Measurements from ENCODE around the gene APBA3.

APBA3 gene, protein sequence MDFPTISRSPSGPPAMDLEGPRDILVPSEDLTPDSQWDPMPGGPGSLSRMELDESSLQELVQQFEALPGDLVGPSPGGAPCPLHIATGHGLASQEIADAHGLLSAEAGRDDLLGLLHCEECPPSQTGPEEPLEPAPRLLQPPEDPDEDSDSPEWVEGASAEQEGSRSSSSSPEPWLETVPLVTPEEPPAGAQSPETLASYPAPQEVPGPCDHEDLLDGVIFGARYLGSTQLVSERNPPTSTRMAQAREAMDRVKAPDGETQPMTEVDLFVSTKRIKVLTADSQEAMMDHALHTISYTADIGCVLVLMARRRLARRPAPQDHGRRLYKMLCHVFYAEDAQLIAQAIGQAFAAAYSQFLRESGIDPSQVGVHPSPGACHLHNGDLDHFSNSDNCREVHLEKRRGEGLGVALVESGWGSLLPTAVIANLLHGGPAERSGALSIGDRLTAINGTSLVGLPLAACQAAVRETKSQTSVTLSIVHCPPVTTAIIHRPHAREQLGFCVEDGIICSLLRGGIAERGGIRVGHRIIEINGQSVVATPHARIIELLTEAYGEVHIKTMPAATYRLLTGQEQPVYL

DNA sequence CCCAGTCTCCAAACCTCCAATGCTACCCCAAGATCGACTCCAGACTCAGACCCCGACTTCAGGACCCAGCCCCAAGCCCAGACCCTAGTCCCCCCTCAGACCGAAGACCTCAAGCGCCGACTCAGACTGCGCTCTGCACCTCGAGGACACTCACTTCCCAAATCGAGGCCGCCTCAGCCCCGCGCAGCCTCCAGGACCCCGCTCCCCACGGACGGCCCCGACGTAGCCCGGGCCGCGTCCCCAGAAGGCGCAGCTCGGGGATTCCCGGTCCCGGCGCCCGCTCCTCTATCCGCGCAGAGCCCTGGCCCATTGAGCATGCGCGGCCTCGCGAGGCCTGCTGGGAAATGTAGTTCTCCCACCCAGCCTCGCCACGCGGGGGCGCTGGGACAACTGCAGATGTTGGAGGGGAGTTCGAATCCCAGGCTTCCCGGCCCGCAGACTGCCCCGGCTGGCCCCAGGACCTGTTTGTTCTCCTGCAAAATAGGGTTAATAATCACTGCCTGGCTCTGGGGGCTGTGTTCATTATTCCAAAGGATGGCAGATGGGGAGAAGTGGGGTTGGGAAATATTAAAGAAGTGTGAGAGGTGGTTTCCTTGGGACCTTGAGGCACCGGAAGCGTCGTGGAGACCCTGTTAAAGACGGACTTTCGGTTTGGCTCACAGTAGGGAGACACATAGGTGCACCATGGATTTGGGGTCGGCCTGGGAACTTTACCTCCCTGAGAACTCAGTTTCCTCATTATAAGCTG lies at the start of gene APBA3:
APBA3 (minus strand) TSS at position 311 of the 748 bp plus-strand sequence. CDS start 1,428 bp downstream, outside the sequence.
- DNase-seq: peak; percentile 27 to 82

DNA sequence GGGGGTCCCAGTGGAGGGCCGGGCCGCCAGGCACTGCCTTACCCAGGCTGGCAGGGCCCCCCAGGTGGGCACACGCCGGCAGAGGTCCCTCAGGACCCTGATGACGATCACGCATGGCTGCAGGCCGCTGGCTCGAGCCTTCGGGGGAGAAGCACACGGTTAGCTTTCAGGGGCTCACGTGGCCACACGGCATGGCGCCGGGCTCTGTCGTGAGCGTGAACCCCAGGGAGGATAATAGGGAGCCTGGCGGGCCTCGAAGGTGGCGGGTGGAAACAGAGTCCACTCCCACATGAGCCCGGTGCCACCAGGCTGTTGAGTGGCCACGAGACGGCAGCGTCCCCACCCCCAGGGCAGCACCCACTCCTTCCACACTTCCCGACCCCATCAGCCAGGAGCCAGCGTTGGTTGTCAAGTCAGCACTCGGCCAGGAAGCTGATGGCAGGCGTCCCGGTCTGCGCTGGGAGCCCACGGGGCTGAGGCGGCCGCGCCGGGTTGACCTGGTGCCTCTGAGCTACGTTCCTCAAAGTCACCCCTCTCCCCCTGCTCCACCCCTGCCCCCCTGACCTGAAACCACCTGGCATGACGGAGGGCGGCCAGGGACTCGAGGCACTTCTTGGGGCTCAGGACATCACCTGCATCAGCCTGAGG lies 49.3 kb upstream of the APBA3 start:
- DNase-seq: peak in 1 of 2 experiments; percentile 46

DNA sequence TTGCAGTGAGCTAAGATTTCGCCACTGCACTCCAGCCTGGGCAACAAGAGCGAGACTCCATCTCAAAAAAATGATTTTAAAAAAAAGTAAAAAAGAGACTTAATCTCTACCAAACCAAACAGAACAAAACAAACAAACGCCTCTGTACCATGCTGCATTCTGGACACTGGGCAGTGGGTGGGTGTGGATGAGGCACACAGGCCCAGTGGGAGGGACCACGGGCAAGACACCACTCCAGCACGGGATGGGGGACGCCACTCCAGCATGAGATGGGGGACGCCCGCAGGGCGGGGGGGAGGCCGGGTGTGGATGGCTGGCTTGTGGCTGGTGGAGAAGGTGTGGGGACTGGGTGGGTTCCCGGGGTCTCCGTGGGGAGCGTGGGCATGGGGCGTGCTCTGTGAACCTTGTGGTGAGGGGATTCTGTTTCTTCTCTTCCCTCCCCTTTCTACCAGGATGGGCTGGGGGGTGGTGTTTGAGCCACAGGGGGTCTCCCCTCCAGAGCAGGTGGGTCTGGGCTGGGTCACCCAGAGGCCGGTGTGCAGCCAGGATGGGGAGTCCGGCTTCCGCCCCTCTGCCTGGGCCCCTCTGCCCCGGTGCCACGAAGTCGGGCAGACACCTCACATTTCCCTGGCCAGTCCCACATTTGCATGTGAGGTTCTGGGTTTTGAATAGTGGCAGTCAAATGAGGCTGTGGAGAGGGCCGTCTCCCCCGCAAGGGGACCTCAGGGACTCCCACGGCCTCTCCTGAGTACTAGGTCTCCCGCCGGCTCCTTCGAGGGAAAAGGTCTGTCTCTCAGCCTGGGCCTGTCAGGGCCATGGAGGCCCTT lies 48.6 kb upstream of the APBA3 start:
- DNase-seq: peak; percentile 76 to 89

DNA sequence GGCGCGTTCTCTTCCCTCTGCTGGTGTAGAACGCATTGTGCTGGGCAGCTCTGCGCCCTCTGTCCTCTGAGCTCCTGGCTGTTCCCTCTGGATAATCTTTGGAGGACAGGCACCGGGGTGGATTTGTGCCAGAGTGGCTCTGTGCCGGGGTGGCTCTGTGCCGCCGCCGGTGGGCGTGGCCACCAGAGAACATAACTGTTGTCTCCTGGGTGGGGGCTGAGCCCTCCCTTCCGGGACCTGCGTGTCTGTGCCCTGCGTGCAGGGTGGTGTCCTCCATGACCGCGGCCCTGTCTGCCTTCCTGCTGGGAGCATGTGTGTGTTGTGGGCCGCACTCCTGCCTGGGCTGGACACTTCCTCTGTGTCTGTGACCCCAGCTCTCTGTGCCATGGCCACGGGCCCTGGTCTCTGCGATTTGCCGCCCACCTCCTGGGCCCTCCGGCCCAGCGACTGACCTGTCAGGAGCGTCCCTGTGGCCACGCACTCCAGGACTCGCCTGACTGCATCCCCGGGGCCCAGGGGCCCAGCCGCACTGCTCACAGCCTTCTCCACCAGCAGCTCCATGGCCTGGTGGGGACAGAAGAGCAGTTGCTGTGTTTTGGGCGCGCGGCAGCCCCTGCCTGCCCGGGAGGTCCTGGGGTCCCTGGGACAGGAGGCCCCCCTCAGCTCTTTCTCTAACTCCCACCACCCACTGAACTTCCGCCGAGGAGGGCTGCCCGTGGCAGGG lies 47.1 kb upstream of the APBA3 start:
- no peak for DNase-seq

DNA sequence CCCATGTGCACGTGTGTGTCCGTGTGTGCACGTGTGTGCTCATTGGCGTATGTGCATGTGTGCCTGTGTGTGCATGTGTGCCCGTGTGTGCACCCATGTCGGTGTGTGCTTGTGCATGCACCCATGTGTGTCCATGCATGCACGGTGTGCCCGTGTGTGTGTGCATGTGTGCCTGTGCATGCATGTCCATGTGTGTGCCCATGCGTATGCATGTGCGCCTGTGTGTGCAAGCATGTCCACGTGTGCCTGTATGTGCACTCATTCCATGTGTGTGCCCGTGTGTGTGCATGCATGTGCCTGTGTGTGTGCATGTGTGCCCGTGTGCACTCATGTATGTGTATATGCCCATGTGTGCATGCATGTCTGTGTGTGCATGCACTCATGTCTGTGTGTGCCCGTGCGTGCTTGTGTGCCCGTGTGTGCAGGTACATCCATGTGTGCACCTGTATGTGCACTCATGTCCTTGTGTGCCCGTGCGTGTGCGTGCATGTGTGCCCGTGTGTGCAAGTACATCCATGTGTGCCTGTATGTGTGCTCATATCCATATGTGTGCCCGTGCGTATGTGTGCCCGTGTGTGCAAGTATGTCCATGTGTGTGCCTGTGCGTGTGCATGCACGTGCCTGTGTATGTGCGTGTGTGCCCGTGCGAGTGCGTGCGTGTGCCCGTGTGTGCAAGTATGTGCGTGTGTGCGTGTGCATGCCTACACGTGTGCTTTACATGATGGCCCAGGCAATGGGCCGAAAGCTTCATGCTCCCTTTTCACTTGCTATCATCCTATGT lies 46.3 kb upstream of the APBA3 start:
- DNase-seq: no peak

DNA sequence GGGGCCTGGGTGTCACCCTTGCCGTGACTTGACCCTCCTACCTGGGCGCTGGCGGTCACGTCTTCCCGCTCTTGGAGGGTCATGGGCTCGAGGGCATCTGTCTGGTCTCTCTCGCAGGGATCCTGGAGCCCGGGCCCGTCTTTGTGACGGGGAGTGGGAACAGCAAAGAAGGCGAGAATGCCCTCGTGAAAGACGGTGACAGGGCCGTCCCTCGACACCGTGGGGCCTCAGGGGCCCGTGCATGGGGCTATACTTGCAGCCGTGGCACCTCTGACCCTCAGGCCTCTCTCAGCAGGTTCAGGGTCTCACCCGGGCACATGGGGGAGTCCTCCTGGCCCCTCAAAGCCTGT lies 45.6 kb upstream of the APBA3 start:
- no peak for DNase-seq

DNA sequence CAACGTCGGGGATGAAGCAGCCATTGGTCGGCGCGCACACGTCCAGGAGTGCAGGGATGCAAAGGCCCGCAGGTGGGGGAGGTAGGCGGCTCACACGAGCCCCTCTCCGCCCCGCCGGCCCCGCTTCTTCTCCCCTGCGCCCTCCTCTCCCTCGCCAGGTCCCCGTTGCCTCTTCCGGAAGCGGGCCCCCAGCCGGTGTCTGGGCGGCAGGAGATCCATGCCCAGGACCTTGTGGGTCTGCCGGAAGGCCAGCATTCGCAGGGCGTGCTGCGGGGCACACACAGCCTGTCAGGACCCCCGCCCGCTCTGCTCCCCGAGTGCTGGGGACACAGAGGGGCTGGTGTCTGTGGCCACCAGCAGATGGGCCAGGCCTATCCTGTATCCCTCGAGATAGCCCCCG lies 44.4 kb upstream of the APBA3 start:
- no peak for DNase-seq

DNA sequence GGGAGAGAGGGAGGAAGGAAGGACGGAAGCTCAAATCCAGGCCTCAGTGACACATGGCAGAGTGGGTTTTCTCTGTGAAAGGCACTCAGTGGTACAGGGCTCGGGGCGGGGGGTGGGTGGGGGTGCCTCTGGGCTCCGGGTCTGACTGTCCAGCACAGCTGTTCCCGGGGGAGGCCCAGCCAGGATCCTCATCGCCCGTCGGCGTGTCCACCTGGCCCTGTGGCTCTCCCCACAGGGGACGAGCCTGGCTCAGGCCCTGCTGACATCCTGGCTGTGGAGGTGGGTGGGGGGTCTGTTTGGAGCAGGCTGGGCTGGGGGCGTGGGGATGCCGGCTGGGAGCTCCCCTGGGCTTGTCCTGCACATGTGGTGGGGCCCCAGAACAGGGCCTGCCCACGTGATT lies 42.9 kb upstream of the APBA3 start:
- DNase-seq: no peak

DNA sequence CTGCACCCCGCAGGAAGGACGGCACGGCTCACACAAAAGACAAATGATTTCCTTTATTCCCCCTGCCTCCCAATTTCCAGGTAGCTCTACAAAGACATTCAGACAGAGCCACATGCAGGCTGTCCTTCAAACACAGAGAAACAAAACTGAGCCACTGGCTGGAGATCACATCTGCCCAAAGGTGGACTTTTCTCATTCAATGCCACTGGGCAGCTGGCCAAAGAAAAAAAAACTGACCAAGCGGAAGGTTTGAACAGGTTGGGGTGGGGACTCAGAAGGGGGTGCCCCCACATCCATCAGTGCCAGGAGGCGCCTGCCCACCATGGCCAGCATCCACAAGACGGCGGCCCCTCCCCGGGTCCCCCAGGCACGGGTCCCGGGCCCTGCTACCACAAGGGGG lies 42.5 kb upstream of the APBA3 start:
- no peak for DNase-seq

DNA sequence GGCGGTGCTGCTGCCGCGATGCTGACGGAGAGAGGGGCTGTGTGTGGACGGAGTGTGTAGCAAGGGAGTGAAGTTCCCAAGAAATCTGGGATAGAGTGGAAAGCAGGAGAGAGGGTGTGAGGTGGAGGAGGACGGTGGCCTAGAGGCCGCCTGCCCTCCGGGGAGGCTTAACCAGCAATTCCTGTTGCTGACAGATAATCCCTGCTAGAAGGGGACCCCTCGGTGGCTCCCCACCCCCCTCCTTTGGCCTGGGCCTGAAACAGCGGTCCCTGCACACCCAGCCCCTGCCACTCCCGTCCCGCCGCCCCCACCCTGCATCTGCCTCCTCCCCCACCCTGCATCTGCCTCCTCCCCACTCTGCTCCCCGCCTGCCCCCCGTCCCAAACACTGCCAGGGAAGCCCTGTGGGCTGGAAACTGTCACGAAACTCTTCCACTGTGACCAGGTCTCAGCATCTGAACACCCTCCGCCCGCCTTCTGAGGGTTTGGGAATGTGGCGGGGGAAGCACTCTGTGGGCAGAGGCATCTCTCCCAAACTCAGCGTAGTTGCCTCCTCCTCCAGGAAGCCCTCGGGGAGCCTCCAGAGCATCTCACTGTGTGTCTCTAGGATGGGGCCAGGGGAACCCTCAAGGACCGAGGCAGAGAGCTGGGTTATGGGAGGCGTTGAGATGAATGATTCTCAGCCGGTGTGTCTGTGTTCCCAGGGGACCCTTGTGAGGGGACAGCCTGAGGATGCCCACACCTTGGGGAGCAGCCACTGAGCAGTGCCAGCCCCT lies 41.8 kb upstream of the APBA3 start:
- no peak for DNase-seq

DNA sequence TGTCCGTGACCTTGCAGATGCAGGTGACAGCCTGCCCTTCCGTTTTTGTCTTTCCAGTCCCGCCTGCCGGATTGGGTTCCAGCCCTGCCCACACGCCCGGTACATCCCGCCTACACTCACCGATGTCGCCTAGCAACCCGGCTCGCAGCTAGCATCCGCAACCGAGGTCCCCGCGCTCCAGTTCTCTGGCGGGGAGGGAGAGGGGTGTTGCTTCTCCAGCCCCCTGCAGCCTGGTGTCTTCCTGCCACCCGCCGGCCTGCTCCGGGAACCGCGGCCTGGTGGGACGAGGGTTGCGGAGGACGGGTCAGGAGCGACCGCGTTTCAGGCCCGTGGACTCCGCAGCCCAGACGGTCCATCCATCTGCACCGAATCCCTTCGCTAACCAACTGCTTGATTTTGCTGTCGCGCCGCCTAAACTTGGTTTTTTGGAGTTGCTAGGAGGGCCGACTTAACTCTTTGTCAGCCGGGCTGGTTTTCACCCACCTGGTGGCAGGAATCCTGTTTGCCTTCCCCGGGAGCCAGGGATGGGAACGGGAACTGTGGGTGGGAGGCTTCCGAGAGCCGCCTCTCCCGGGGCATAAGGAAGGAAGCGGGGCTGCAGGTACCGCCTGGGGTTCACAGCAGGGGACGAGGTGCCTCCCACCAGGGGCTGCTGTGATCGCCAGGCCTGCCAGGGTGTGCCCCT lies 40.1 kb upstream of the APBA3 start:
- DNase-seq: peak in 1 of 2 experiments; percentile 37

DNA sequence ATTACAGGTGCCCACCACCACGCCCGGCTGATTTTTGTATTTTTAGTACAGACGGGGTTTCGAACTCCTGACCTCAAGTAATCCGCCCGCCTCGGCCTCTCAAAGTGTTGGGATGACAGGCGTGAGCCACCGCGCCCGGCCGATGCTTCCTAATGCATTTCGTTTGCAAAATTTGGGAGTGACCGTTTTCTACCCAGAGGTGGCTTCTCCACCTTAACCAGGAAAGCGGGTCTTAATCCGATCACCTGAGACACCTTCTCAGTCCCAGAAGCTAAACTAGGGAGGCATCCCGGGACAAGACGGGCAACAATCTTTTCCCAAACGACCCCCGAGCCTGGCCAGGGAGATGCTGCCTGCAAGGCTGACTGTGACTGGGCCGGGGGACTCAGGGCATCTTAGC lies 39.5 kb upstream of the APBA3 start:
- no peak for DNase-seq

DNA sequence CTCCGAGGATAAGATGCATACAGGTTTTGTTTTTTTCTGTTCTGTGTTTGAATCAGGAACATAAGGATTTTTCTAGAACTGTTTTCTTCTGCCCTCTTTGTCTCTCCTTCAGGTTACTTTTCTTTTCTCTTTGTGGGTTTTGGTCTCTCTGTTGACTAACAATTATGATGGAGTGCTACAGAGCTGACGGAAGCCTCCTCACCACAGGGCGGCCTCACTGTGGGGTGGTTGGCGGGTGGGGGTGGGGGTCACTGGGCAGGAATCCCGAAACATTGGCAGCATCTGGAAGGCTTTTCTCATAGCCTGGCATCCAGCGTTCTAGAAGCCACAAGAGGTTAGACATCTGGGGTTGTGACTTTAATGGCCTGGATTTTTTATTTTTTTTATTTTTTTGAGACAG lies 36.6 kb upstream of the APBA3 start:
- DNase-seq: no peak

DNA sequence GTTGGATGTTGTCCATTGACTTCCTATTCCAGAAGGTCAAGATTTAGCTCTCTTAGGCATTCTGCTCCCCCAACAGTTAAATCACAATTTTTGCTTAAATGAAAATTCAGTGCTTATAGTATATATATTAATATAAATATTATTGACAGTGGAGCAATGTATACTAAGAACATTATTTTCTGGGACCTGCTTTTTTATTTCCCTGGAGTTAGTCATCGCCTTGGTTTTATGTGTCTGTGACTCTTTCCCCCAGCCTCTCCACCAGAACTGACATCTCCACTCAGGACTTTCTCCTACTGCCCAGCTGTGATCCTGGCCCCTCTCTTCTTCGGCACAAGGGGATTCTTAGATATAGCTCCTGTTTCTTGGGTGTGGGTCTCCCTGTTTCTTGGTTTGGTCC lies 34.9 kb upstream of the APBA3 start:
- DNase-seq: no peak

DNA sequence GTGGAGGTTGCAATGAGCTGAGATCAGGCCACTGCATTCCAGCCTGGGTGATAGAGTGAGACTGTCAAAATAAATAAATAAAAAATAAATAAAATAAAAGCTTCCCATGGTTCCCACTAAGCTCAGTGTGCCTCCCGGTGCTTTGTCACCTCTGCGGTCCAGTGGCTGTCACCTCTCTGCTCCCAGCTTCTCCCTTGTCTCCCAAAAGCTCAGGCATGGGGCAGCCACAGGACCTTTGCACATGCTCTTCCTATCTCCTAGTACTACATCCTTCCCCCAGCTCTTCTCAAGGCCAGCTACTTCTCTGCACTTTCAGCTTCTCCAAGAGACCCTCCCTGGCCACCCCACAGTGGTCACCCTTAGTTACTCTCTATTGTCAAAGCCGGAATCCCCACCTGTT lies 32.3 kb upstream of the APBA3 start:
- no peak for DNase-seq

DNA sequence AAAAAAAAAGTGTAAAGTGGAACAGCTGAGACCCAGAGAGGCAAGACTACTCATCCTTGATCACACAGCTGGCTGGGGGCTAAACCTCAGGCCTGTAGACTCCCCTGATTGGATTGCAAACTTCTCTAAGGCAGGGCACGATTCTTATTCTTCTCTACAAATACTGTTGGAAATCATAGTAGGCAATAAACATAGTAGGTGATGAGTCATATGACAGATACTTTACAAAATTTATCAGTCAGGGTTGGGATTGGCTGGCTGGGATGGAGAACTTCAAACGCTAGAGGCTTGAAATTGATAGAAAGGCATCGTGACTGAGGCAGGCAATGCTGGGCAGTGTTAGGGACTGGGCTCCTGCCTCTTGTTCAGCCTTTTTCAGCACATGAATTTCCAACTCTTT lies 30.6 kb upstream of the APBA3 start:
- no peak for DNase-seq

DNA sequence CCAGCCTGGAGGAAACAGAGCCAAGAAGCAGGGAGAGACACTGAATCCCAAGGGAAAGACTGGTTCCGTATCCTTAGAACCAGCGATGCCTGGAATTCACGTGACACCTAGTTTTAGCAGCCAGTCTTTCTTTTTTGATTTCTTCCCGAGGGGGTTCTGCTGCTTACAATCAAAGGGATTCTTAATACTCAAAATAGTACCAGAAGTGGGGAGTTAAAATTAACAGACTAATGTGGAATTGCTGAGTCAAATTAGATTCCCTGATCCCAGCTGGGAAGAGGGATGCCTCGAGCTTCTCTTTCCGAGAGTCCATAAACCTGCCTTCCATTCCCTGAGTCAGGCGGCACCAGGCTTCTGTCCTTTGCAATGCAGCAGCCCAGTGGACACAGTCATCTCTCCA lies 29.4 kb upstream of the APBA3 start:
- no peak for DNase-seq

DNA sequence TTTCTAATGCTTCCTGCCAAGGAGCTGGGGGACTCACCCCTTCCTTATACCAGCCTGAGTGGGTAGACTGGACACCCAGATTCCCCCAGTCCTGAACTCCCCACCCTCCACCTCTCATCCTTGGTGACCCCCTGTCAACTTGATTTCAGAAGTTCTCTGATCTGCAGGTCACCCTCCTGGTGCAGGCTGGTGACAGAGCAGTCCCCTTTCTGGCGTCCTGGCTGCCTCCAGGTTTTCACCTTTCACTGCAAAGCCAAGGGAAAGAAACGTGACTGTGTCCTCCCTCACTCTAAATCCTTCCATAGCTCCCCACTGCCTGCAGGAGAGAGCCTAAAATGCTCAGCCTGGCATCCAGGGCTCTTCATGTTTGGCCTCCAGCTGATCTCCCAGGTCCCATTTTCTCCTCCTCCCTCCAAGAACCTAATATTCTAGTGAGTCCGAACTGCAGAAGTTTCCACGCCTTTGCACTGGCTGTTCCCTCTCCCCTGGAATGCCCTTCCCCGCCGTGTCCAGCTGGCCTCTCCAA lies 28.8 kb upstream of the APBA3 start:
- no peak for DNase-seq

DNA sequence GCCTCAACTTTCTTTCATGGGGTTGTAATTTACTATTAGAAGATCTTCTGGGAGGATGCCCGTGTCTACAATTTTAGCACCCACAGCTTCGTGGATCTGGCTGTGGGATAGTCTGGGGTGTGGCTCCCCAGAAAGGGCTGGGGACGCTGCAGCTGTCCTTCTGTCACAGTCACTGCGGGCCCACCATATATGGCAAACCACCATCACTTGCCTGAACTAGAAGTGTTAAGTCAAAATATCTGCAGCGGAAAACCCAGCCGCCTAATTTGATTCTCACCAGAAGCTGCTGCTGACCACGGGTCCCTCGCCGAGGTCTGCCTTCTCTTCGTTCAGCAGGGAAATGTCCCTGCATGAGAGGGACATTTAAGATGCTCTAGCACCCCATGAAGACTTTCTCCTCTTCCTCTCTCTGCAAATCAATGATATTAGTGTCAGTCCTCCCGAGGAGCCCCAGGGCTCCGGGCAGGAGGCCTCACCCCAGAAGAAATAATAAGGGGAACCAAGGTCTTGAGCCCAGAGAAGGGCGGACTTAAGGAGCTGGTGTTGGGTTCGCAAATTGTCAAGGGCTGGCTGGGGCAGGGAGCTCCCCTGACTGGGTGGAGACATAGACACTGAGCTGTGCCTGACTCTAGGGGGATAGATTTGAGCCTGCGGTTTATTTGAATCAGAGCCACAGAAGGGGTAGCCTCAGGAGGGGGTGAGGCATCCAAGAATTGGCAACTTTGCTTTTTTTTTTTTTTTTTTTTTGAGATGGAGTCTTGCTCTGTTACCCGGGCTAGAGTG lies 27.7 kb upstream of the APBA3 start:
- DNase-seq: no peak

All from NCI-H526 (cell line).